Lower leg skin (tissue), 4 donors: ENCODE measurements around the gene TCL1B. TPM values are rescaled to one million over a fixed set of nuclear protein-coding genes. Genes with fewer than 3 reads are reported as not detected.

ENCODE experiments used
- DNase-seq, 2 donors: peaks; one replicate each; pipeline ENCODE4 v3.0.0-alpha.2; 2019; ENCODE audit warnings: low spot score in 2 of 2
- H3K4me3 ChIP-seq: fragments of 200-600 bp; sonication (generic); 2 replicates; pipeline ENCODE4 v1.5.1; 2017; ENCODE audit warnings: mild to moderate bottlenecking, low read depth; ENCODE audit not compliant: poor library complexity, severe bottlenecking
- CTCF ChIP-seq, 3 donors: fragments of 450-650 bp; IDR thresholded peaks; one replicate each; pipeline ENCODE4 v1.5.1; 2016; ENCODE audit warnings: antibody characterized with exemption in 3 of 3, mild to moderate bottlenecking in 3 of 3, moderate library complexity in 2 of 3
- POLR2A ChIP-seq, 2 donors: fragments of 450-650 bp; IDR thresholded peaks; one replicate each; pipeline ENCODE4 v1.6.1; 2016 to 2017; ENCODE audit warnings: antibody characterized with exemption in 2 of 2, mild to moderate bottlenecking in 1 of 2, moderate library complexity in 1 of 2
- WGBS, 2 donors: methylation state at CpG; one replicate each; pipeline ENCODE4 v1.1.5; 2018; 5-methylcytosine and 5-hydroxymethylcytosine counted together
- intact Hi-C: fragments of 100-400 bp; cut with DNase I; formaldehyde crosslinking; loops from one replicate; pipeline ENCODE4 v1.15.0; 2023; ENCODE audit warnings: low total_unique reads
- total RNA-seq, 4 donors: library from RNA; depleted of rRNA; stranded (reverse); fragments of >200 nt; gene quantifications; one replicate each; pipeline ENCODE4 v1.1.0, GENCODE V29; 2016

TCL1B gene
- total RNA-seq, 4 donors from 2014 or later = not detected

- 70 to 72% methylated on average over 5 of the region's 5 CpGs for WGBS, 2 donors
- peak in 1 of 2 donors; percentile 42 for DNase-seq
- no peak overlapping the region for H3K4me3 ChIP-seq
- TF ChIP-seq CTCF (IDR thresholded peaks at IDR 0.05) (no peak), POLR2A (IDR thresholded peaks at IDR 0.05) (no peak)
- intact Hi-C loops = no loop called here
Measured at GRCh38 chr14:95699412-95699811, 13.2 kb downstream of the TCL1B start.

GRCh38 chr14:95700221-95700976 lies 14.2 kb downstream of the TCL1B start:
- DNase-seq = no peak
- H3K4me3 ChIP-seq = no peak overlapping the region
- intact Hi-C loops = no loop called here
- 44 to 54% methylated on average over 5 of the region's 5 CpGs for WGBS, 2 donors
- TF ChIP-seq CTCF (IDR thresholded peaks at IDR 0.05) = no peak
- no peak for TF ChIP-seq POLR2A (IDR thresholded peaks at IDR 0.05)

- no peak for TF ChIP-seq POLR2A (IDR thresholded peaks at IDR 0.05)
- no peak for TF ChIP-seq CTCF (IDR thresholded peaks at IDR 0.05)
Measured at GRCh38 chr14:95701846-95702221, 15.6 kb downstream of the TCL1B start.

GRCh38 chr14:95703341-95703740 lies 17.1 kb downstream of the TCL1B start:
- no peak for TF ChIP-seq CTCF (IDR thresholded peaks at IDR 0.05)
- no peak for TF ChIP-seq POLR2A (IDR thresholded peaks at IDR 0.05)
- no peak overlapping the region for H3K4me3 ChIP-seq
- 73 to 81% methylated on average over 3 of the region's 3 CpGs for WGBS, 2 donors
- intact Hi-C loops = no loop called here
- DNase-seq = no peak

More at GRCh38 chr14:95701846-95702221, 15.6 kb downstream of the TCL1B start:
- H3K4me3 ChIP-seq = no peak overlapping the region
- DNase-seq = peak in 1 of 2 donors; percentile 82
- 17 to 24% methylated on average over 4 of the region's 4 CpGs for WGBS, 2 donors
- intact Hi-C loops = no loop called here

- no peak overlapping the region for H3K4me3 ChIP-seq
- DNase-seq = no peak
- intact Hi-C loops = no loop called here
- TF ChIP-seq POLR2A (IDR thresholded peaks at IDR 0.05) = no peak
- TF ChIP-seq CTCF (IDR thresholded peaks at IDR 0.05) = no peak
- 62 to 66% methylated on average over 3 of the region's 3 CpGs for WGBS, 2 donors
Measured at GRCh38 chr14:95703805-95704204, 17.6 kb downstream of the TCL1B start.

GRCh38 chr14:95705518-95705917 lies 19.3 kb downstream of the TCL1B start:
- no peak for DNase-seq
- 85 to 91% methylated on average over 4 of the region's 4 CpGs for WGBS, 2 donors
- no peak overlapping the region for H3K4me3 ChIP-seq
- intact Hi-C loops = no loop called here
- TF ChIP-seq POLR2A (IDR thresholded peaks at IDR 0.05) = no peak
- no peak for TF ChIP-seq CTCF (IDR thresholded peaks at IDR 0.05)
